Effector memory CD4-positive, alpha-beta T cell (primary cell): Measurements from ENCODE around the gene TMBIM6.
"Not testable (repeated sequence)": the region's sequence is repeated elsewhere in the genome, so short reads cannot be mapped to it uniquely, and the experiment has no call there.

Experiments used
- DNase-seq, 3 donors: peaks; one replicate each; pipeline ENCODE4 v3.0.0-alpha.2; 2020
- H3K27ac ChIP-seq: 2 replicates; pipeline ENCODE4 v1.7.0; 2013; ENCODE audit warnings: mild to moderate bottlenecking, low read length, moderate library complexity; ENCODE audit not compliant: insufficient read depth, poor library complexity, severe bottlenecking
- H3K27me3 ChIP-seq: replicated peaks from 2 replicates; pipeline ENCODE4 v1.7.0; 2013; ENCODE audit warnings: mild to moderate bottlenecking, low read length; ENCODE audit not compliant: insufficient read depth, control insufficient read depth, poor library complexity, severe bottlenecking
- H3K36me3 ChIP-seq: 2 replicates; pipeline ENCODE4 v1.7.0; 2013; ENCODE audit warnings: mild to moderate bottlenecking, low read length, moderate library complexity; ENCODE audit not compliant: control insufficient read depth, insufficient read depth
- H3K4me1 ChIP-seq: 2 replicates; pipeline ENCODE4 v1.7.0; 2013; ENCODE audit warnings: low read length, mild to moderate bottlenecking; ENCODE audit not compliant: control insufficient read depth, insufficient read depth, poor library complexity, severe bottlenecking
- H3K4me3 ChIP-seq: 2 replicates; pipeline ENCODE4 v1.7.0; 2013; ENCODE audit warnings: low read length, low read depth, mild to moderate bottlenecking; ENCODE audit not compliant: insufficient read depth, poor library complexity, severe bottlenecking
- H3K9me3 ChIP-seq: 2 replicates; pipeline ENCODE4 v1.7.0; 2013; ENCODE audit warnings: mild to moderate bottlenecking, low read length, moderate library complexity; ENCODE audit not compliant: control insufficient read depth

Gene TMBIM6

GRCh38 chr12:49728446-49728845, 12.9 kb upstream of the TMBIM6 start:
- H3K4me3 ChIP-seq = no peak overlapping the region
- no peak for DNase-seq
- H3K36me3 ChIP-seq = no peaks in the 10 kb centered on the region
- H3K27me3 ChIP-seq = no peaks in the 10 kb centered on the region
- no peak overlapping the region for H3K27ac ChIP-seq
- no peaks in the 10 kb centered on the region for H3K4me1 ChIP-seq
- H3K9me3 ChIP-seq = no peaks in the 10 kb centered on the region

- no peak for DNase-seq
- Histone ChIP-seq H3K36me3 (no peaks in the 10 kb centered on the region), H3K4me1 (no peaks in the 10 kb centered on the region), H3K9me3 (no peaks in the 10 kb centered on the region), H3K27ac (no peak overlapping the region), H3K27me3 (no peaks in the 10 kb centered on the region), H3K4me3 (no peak overlapping the region)
Measured at GRCh38 chr12:49730050-49730449, 11.3 kb upstream of the TMBIM6 start.

DNA sequence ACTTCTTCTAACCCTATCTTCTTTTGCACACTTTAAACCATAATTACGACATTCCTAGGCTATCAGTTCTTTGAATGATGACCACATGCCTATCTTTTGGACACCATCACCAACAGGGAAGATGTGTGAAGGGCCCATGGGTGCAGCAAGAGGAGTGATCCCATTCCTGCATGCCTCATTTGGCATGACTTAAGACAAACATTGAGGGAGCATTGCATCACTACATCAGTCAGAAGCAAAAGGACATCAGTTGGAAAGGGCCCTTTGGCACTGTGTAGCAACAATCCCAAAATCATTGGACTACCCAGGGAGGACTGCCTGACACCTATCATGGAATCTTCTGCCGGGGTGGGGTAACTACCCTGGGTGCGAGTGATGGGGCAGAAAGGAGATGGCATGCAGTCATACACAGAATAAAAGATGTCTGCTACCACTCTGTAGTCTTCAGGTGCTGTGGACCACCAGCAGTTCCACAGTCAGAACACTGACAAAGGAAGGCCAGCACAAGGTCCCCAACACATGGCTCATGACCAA, 10.7 kb upstream of the TMBIM6 start:
- no peaks in the 10 kb centered on the region for H3K4me1 ChIP-seq
- H3K36me3 ChIP-seq = no peaks in the 10 kb centered on the region
- H3K27me3 ChIP-seq = no peaks in the 10 kb centered on the region
- no peak overlapping the region for H3K27ac ChIP-seq
- no peaks in the 10 kb centered on the region for H3K9me3 ChIP-seq
- DNase-seq = no peak
- no peak overlapping the region for H3K4me3 ChIP-seq

GRCh38 chr12:49733219-49734017, 7.9 kb upstream of the TMBIM6 start:
- Histone ChIP-seq H3K27me3 (no peaks in the 10 kb centered on the region), H3K27ac (no peak overlapping the region), H3K36me3 (no peaks in the 10 kb centered on the region), H3K4me3 (no peak overlapping the region), H3K4me1 (no peaks in the 10 kb centered on the region), H3K9me3 (no peaks in the 10 kb centered on the region)
- DNase-seq = no peak

GRCh38 chr12:49734900-49735299, 6.5 kb upstream of the TMBIM6 start:
- H3K4me3 ChIP-seq, H3K9me3 ChIP-seq, H3K27me3 ChIP-seq, DNase-seq, H3K4me1 ChIP-seq, H3K36me3 ChIP-seq, H3K27ac ChIP-seq: not testable (repeated sequence)

DNA sequence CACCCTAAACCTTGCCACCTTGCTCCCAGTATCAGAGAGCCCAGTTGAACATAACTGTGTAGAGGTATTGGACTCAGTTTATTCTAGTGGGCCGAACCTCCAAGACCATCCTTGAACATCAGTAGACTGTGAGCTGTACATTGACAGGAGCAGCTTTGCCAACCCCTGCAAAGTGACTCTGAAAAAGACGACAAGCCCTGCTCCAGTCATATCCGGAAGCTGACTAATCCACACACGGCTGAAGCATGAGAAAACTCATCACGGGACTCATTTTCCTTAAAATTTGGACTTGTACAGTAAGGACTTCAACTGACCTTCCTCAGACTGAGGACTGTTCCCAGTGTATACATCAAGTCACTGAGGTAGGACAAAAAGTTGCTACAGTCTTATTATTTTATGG, 2.6 kb upstream of the TMBIM6 start:
- not testable (repeated sequence) for H3K36me3 ChIP-seq, H3K4me3 ChIP-seq, H3K9me3 ChIP-seq, H3K27me3 ChIP-seq, H3K27ac ChIP-seq, DNase-seq
- peaks cover 15% of the 10 kb centered on the region for H3K4me1 ChIP-seq

- not testable (repeated sequence) for H3K27me3 ChIP-seq, DNase-seq, H3K36me3 ChIP-seq, H3K4me3 ChIP-seq, H3K9me3 ChIP-seq, H3K27ac ChIP-seq
- H3K4me1 ChIP-seq = peaks cover 27% of the 10 kb centered on the region
Measured at GRCh38 chr12:49740277-49740676, 1.1 kb upstream of the TMBIM6 start.

DNA sequence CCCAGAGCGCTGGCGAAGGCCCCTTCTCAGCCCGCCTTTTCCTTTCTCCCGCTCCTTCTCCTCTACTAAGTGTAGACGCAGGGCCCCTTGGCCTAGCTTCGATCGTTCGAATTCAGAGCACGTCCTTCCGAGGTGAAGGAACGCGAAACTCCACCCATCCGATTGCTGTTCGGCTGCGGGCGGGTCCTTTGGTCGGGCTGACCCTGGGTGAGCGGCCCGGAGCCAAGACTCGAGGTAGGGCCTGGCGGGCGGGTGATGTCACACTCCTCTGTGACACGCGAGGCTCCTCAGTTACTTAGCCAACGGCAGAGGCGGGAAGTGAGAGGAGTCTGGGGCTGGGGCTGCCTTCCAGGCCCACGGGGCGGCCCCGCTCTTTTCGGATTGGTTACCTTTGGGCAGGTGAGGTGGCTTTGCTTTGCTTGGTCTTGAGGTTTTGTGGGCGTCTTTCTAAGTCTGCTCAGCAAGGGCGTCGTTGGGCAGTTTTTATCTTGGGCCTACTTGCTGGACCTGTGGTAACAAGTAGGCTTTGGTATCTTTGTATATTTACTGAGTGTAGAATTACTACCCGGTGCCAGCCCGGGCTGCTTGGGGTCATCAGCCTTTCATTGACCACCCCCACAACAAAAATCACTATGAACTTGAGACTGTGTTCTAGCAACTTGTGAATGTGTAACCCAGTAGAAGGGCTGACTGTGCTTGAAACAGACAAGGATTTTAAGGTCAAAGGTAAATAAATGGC, 694 bp downstream of the TMBIM6 start:
- Histone ChIP-seq H3K27me3 (no peaks in the 10 kb centered on the region), H3K4me1 (peaks cover 29% of the 10 kb centered on the region), H3K9me3 (no peaks in the 10 kb centered on the region), H3K4me3 (peak overlapping the region; percentile 81), H3K27ac (peak overlapping the region; percentile 99), H3K36me3 (no peaks in the 10 kb centered on the region)
- peak; percentile 88 to 89 (median 88) for DNase-seq

- H3K9me3 ChIP-seq = no peaks in the 10 kb centered on the region
- H3K27me3 ChIP-seq = no peaks in the 10 kb centered on the region
- peaks cover 50% of the 10 kb centered on the region for H3K4me1 ChIP-seq
- H3K27ac ChIP-seq = peak overlapping the region; percentile 15
- no peak for DNase-seq
- no peaks in the 10 kb centered on the region for H3K36me3 ChIP-seq
- H3K4me3 ChIP-seq = no peak overlapping the region
Measured at GRCh38 chr12:49744363-49744885, 3.1 kb downstream of the TMBIM6 start.

DNA sequence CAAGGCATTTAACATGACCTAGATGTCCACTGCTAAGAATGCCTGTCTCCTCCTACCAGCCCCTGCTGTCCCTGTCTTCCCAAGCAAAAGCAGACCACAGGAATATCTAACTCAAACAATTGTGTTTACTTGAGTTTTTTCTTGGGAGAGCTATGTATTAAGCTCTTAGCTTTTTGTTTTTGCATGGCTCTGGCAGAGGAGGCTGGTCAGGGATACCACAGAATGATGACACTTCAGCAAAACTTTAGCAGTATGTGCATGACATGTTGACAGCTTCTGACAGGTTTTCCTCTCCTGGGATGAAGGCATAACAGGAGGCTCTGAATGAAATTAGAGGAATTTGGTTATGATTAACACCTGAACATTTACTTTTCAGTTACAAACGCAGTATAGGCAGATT, 6.9 kb downstream of the TMBIM6 start:
- no peak overlapping the region for H3K4me3 ChIP-seq
- no peaks in the 10 kb centered on the region for H3K27me3 ChIP-seq
- H3K36me3 ChIP-seq = peaks cover 13% of the 10 kb centered on the region
- no peaks in the 10 kb centered on the region for H3K9me3 ChIP-seq
- DNase-seq = no peak
- H3K27ac ChIP-seq = no peak overlapping the region
- peaks cover 61% of the 10 kb centered on the region for H3K4me1 ChIP-seq
